Lung (tissue), 12 donors: Measurements from ENCODE around the gene TRPM7. TPM values are rescaled to one million over a fixed set of nuclear protein-coding genes. Genes with fewer than 3 reads are reported as not detected.

Experiments
- ATAC-seq: fragments of 200-7000 bp; cut with Tn5 transposase; one replicate; pipeline ENCODE4 v1.9.1; 2020; ENCODE audit warnings: moderate number of reproducible peaks; ENCODE audit not compliant: insufficient read depth, low FRiP score
- DNase-seq, 3 donors: peaks; one replicate each; pipeline ENCODE4 v3.0.0-alpha.2; 2013 to 2017
- H3K27ac ChIP-seq, 2 donors: one replicate each; pipeline ENCODE4 v1.5.1; 2013; ENCODE audit warnings: mild to moderate bottlenecking in 2 of 2, moderate library complexity in 2 of 2, control low read depth in 1 of 2, inconsistent platforms in 1 of 2, low read depth in 1 of 2, low read length in 1 of 2
- H3K27me3 ChIP-seq, 3 donors: one replicate each; pipeline ENCODE4 v1.5.1; 2013; ENCODE audit warnings: low read length in 2 of 3; ENCODE audit not compliant: control insufficient read depth in 3 of 3, insufficient read depth in 3 of 3
- H3K36me3 ChIP-seq, 4 donors: one replicate each; pipeline ENCODE4 v1.5.1; 2013; ENCODE audit warnings: low read length in 4 of 4, mild to moderate bottlenecking in 1 of 4, moderate library complexity in 1 of 4; ENCODE audit not compliant: control insufficient read depth in 4 of 4, insufficient read depth in 4 of 4
- H3K4me1 ChIP-seq, 5 donors: one replicate each; pipeline ENCODE4 v1.5.1; 2013; ENCODE audit warnings: low read length in 5 of 5, mild to moderate bottlenecking in 2 of 5, moderate library complexity in 1 of 5; ENCODE audit not compliant: control insufficient read depth in 5 of 5, insufficient read depth in 5 of 5
- H3K4me3 ChIP-seq: one replicate; pipeline ENCODE4 v1.5.1; 2013; ENCODE audit warnings: mild to moderate bottlenecking, control low read depth, moderate library complexity
- H3K9ac ChIP-seq, 2 donors: one replicate each; pipeline ENCODE4 v1.5.1; 2013; ENCODE audit warnings: low read length in 2 of 2, control low read depth in 1 of 2; ENCODE audit not compliant: insufficient read depth in 1 of 2
- H3K9me3 ChIP-seq, 4 donors: one replicate each; pipeline ENCODE4 v1.5.1; 2013; ENCODE audit warnings: low read length in 3 of 4, mild to moderate bottlenecking in 1 of 4, moderate library complexity in 1 of 4; ENCODE audit not compliant: control insufficient read depth in 4 of 4, insufficient read depth in 3 of 4
- WGBS, 2 donors: extraction: QIAGEN DNeasy Blood & Tissue Kit; methylation state at CpG; one replicate each; pipeline ENCODE4 v1.1.7; 2013; 5-methylcytosine and 5-hydroxymethylcytosine counted together
- polyA plus RNA-seq, 2 donors: library from polyadenylated mRNA; stranded (reverse); fragments of 200-250 nt; gene quantifications; one replicate each; pipeline ENCODE4 v1.2.1, GENCODE V29; 2013
- total RNA-seq, 2 donors: library from RNA; depleted of rRNA in 1 of 2; stranded (reverse); fragments of >200 nt in 1 of 2; gene quantifications; one replicate each; pipeline ENCODE4 v1.2.1, GENCODE V29; 2014 to 2021
- TF ChIP-seq, protein P1 (sequence below): IDR thresholded peaks from 2 replicates; pipeline ENCODE4 v1.5.1; 2012; ENCODE audit warnings: mild to moderate bottlenecking; ENCODE audit errors: control extremely low read depth, extremely low read depth
- donor health status: control.
- donor health status: control.
- donor health status: Bipolar disorder and iron deficiency.
- donor health status: healthy.
- donor health status: DM: yes; HTN: yes; CAD: no.

Gene TRPM7
- total and polyA plus RNA-seq, 4 donors: 9.1 to 77.7 (median 20.7) TPM

DNA sequence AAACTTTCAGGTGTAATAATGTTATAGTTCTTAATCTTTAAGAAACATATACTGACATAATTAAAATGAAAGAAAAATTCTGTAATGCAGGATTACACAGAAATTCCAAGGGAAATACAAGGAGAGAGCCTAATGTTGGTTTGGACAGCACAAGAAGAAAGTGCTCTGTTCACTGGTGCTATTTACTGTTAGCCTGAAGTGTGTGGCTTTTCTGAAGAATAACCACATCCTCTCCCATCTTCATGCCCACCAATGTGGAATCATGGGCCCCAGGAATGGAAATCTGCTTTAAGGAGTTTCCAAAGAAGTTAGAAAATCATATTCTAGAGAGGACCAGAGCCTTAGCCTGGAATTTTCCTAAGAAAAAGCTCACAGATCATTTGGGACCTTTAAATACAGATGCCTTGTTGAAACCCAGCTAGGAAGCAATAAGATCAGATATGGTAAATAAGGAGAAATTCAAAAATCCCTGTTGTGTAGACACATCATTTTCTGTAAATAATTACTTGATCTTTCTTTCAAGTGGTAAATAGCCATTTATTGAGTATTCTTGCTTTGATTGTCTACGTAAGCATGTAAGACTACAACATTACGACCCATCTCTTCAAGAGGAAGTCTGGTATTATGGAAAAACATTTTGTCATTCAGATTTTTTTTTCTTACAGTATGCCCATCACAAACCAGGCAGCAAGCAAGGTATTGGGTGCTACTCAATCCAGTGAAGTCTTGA, 129.8 kb downstream of the TRPM7 start:
- TF ChIP-seq, protein P1, sequence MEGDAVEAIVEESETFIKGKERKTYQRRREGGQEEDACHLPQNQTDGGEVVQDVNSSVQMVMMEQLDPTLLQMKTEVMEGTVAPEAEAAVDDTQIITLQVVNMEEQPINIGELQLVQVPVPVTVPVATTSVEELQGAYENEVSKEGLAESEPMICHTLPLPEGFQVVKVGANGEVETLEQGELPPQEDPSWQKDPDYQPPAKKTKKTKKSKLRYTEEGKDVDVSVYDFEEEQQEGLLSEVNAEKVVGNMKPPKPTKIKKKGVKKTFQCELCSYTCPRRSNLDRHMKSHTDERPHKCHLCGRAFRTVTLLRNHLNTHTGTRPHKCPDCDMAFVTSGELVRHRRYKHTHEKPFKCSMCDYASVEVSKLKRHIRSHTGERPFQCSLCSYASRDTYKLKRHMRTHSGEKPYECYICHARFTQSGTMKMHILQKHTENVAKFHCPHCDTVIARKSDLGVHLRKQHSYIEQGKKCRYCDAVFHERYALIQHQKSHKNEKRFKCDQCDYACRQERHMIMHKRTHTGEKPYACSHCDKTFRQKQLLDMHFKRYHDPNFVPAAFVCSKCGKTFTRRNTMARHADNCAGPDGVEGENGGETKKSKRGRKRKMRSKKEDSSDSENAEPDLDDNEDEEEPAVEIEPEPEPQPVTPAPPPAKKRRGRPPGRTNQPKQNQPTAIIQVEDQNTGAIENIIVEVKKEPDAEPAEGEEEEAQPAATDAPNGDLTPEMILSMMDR: no peak
- no peak overlapping the region for H3K9ac ChIP-seq
- H3K9me3 ChIP-seq: no peaks in the 10 kb centered on the region
- no peak overlapping the region for H3K27ac ChIP-seq
- no peak overlapping the region for H3K4me3 ChIP-seq
- no peak for ATAC-seq
- H3K36me3 ChIP-seq: peaks cover 4 to 13% (median 9%) of the 10 kb centered on the region in 4 donors
- DNase-seq: no peak
- H3K4me1 ChIP-seq: no peaks in the 10 kb centered on the region
- no peaks in the 10 kb centered on the region for H3K27me3 ChIP-seq
- WGBS, 2 donors: 94 to 95% methylated on average over 2 of the region's 2 CpGs

GRCh38 chr15:50552238-50552637, 134.4 kb downstream of the TRPM7 start:
- no peak overlapping the region for H3K9ac ChIP-seq
- no peaks in the 10 kb centered on the region for H3K27me3 ChIP-seq
- no peaks in the 10 kb centered on the region for H3K9me3 ChIP-seq
- ATAC-seq (no peak), DNase-seq (no peak)
- H3K36me3 ChIP-seq: peaks cover 0 to 5% (median 0%) of the 10 kb centered on the region in 4 donors
- 85 to 90% methylated on average over 4 of the region's 4 CpGs for WGBS, 2 donors
- H3K4me3 ChIP-seq: no peak overlapping the region
- H3K4me1 ChIP-seq: no peaks in the 10 kb centered on the region
- TF ChIP-seq, protein P1: no peak
- H3K27ac ChIP-seq: no peak overlapping the region

DNA sequence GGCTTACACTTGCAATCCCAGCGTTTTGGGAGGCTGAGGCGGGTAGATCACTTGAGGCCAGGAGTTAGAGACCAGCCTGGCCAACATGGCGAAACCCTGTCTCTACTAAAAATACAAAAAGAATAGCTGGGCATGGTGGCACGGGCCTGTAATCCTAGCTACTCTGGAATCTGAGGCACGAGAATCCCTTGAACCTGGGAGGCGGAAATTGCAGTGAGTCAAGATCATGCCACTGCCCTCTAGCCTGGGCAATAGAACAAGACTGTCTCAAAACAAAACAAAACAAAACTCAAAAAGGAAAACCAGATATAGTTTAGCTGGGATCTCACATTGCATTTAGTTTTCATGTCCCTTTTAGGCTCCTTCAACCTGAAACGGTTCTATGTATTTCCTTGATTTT, 137.3 kb downstream of the TRPM7 start:
- WGBS, 2 donors: 88 to 91% methylated on average over 7 of the region's 7 CpGs
- H3K36me3 ChIP-seq: no peaks in the 10 kb centered on the region
- H3K4me1 ChIP-seq: no peaks in the 10 kb centered on the region
- DNase-seq: no peak
- H3K27ac ChIP-seq: no peak overlapping the region
- H3K27me3 ChIP-seq: no peaks in the 10 kb centered on the region
- TF ChIP-seq, protein P1: no peak
- no peaks in the 10 kb centered on the region for H3K9me3 ChIP-seq
- no peak overlapping the region for H3K4me3 ChIP-seq
- no peak overlapping the region for H3K9ac ChIP-seq
- ATAC-seq: no peak

GRCh38 chr15:50546566-50546965, 140.0 kb downstream of the TRPM7 start, which contains the start of gene USP50:
Gene USP50 (minus strand): TSS chr15:50546666. CDS start chr15:50546525, 141 bp downstream.
- H3K27me3 ChIP-seq: no peaks in the 10 kb centered on the region
- no peak within 1 kb of the TSS for H3K4me3 ChIP-seq
- H3K9ac ChIP-seq: no peak within 1 kb of the TSS
- DNase-seq: no peak
- no peaks in the 10 kb centered on the region for H3K9me3 ChIP-seq
- no peaks in the 10 kb centered on the region for H3K36me3 ChIP-seq
- no peak for ATAC-seq
- TF ChIP-seq, protein P1: no peak
- H3K27ac ChIP-seq: no peak within 1 kb of the TSS
- H3K4me1 ChIP-seq: no peaks in the 10 kb centered on the region
- 90 to 97% methylated on average over 5 of the region's 5 CpGs for WGBS, 2 donors
